Activated CD8-positive, alpha-beta memory T cell treated with anti-CD3 and anti-CD28 coated beads for 24 hours (primary cell): Measurements from ENCODE around the gene KLF13.

Experiments used
- DNase-seq: peaks from one replicate; pipeline ENCODE4 v3.0.0-alpha.2; 2020

KLF13 gene

GRCh38 chr15:31326156-31326874 lies at the start of gene KLF13:
KLF13 (plus strand) TSS chr15:31326835; CDS start chr15:31327213, 378 bp downstream.
- peak; percentile 100 for DNase-seq

GRCh38 chr15:31277335-31278060 lies 49.1 kb upstream of the KLF13 start:
- no peak for DNase-seq

GRCh38 chr15:31278061-31278445 lies 48.6 kb upstream of the KLF13 start:
- no peak for DNase-seq

GRCh38 chr15:31278544-31279220 lies 48.0 kb upstream of the KLF13 start:
- DNase-seq = no peak

- no peak for DNase-seq
These were observed 47.2 kb upstream of the KLF13 start for GRCh38 chr15:31279221-31280045.

GRCh38 chr15:31280046-31280830 lies 46.4 kb upstream of the KLF13 start:
- peak; percentile 49 for DNase-seq

GRCh38 chr15:31280831-31281216 lies 45.8 kb upstream of the KLF13 start:
- no peak for DNase-seq

GRCh38 chr15:31283043-31283442 lies 43.6 kb upstream of the KLF13 start:
- DNase-seq = no peak

GRCh38 chr15:31285772-31286261 lies 40.8 kb upstream of the KLF13 start:
- DNase-seq = no peak

- no peak for DNase-seq
These were observed 35.5 kb upstream of the KLF13 start for GRCh38 chr15:31291048-31291578.

GRCh38 chr15:31292391-31293015 lies 34.1 kb upstream of the KLF13 start:
- DNase-seq = no peak

GRCh38 chr15:31293655-31294054 lies 33.0 kb upstream of the KLF13 start:
- DNase-seq = no peak

- no peak for DNase-seq
These were observed 32.6 kb upstream of the KLF13 start for GRCh38 chr15:31294067-31294466.

GRCh38 chr15:31295658-31296057 lies 31.0 kb upstream of the KLF13 start:
- no peak for DNase-seq

- no peak for DNase-seq
These were observed 30.4 kb upstream of the KLF13 start for GRCh38 chr15:31296219-31296645.

GRCh38 chr15:31296646-31297574 lies 29.7 kb upstream of the KLF13 start:
- no peak for DNase-seq

GRCh38 chr15:31297575-31298456 lies 28.8 kb upstream of the KLF13 start:
- peak; percentile 54 for DNase-seq

GRCh38 chr15:31298707-31299172 lies 27.9 kb upstream of the KLF13 start:
- no peak for DNase-seq

- no peak for DNase-seq
These were observed 26.4 kb upstream of the KLF13 start for GRCh38 chr15:31300208-31300661.
